ENCODE measurements around the gene KHDC1L. TPM values are rescaled to one million over a fixed set of nuclear protein-coding genes. Genes with fewer than 3 reads are reported as not detected.
"Not testable (repeated sequence)": the region's sequence is repeated elsewhere in the genome, so short reads cannot be mapped to it uniquely, and the experiment has no call there.

The KHDC1L gene, protein sequence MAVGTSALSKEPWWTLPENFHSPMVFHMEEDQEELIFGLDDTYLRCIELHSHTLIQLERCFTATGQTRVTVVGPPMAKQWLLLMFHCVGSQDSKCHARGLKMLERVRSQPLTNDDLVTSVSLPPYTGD
- under 1 TPM in 3 of 4 donors, not detected in 1; 0.37 to 0.62 (median 0.43) TPM for polyA plus RNA-seq (ENCODE audit: insufficient read length in 4 of 4)

DNA sequence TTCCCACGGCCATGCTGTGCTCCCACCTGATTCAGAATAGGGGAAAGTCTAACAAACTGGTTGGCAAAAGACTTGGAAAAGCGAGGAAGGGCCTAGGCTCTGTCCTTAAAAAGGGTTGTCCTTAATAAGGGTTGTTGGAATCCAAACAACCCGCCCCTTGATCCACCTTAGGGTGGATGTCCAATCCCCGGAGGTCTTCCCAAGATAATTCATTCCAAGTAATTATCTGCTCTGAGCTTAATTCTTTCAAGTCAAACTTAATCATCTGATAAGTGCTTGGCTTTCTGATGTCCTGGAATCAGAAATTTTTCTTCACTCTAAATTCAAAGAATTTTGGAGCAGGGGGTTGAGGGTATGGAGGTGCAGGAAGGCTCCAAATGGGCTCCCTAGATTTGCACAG is at the start of gene KHDC1L:
Gene KHDC1L (minus strand): TSS at position 101 of the 400 bp plus-strand sequence. CDS start 88 bp downstream, at position 13.
- no peak for DNase-seq (ENCODE audit: low read depth in 4 of 4, low spot score in 3 of 4)

DNA sequence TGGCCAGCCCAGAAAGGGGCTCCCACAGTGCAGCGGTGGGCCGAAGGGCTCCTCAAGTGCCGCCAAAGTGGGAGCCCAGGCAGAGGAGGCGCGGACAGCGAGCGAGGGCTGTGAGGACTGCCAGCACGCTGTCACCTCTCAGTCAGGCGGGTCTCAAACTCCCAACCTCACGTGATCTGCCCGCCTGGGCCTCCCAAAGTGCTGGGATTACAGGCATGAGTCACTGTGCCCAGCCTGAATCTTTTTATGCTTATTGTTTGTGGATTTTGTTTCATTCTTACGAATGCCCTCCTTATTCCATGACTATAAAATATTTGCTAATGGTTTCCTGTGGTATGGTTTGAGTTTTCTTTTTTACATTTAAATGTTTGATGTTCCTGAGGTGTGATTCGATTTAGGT is 44.0 kb upstream of the KHDC1L start:
- DNase-seq (ENCODE audit: low read depth in 4 of 4, low spot score in 3 of 4) = not testable (repeated sequence)

DNA sequence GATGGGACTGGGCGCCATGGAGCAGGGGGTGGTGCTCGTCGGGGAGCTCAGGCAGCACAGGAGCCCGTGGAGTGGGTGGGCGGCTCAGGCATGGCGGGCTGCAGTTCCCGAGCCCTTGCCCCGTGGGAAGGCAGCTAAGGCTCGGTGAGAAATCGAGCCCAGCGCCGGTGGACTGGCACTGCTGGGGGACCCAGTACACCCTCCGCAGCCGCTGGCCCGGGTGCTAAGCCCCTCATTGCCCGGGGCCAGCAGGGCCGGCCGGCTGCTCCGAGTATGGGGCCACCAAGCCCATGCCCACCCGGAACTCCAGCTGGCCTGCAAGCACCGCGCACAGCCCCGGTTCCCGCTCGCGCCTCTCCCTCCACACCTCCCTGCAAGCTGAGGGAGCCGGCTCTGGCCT is 43.6 kb upstream of the KHDC1L start:
- not testable (repeated sequence) for DNase-seq (ENCODE audit: low read depth in 4 of 4, low spot score in 3 of 4)

DNA sequence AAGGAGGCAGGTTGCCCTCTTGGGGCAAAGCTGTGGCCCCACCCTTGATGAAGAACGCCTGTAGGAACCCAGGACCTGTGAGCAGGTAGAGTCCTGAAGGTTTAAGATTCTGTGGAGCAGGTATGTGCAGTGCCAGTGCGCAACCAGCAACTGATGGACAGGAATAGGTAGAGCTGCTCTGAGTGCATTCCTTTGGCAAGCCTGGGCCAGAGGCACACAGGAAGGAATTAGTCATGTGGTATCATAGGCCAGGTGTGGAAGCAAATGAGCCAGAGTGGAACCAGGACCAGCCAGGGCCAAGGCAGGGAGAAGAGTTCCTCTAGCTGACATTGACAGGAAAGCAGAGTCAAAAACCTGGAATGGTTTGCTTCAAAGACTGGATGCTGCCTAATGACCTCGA is 39.1 kb upstream of the KHDC1L start:
- DNase-seq (ENCODE audit: low read depth in 4 of 4, low spot score in 3 of 4) = no peak

DNA sequence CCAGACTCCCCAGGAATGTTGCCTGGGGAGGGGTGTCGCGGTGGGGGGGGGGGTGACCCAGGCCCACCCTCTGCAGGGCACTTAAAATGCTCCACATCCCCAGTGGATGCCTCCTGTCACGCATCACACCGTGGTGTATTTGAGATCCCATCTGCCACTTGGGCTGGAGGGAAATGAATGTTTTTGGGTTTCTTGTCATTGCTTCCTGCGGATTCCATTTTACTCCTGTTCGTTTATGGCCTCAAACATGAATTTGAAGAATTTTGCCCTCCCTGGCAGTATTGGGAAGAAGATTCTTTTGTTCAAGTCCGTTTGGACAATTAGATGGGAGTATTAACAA is 38.2 kb upstream of the KHDC1L start:
- DNase-seq (ENCODE audit: low read depth in 4 of 4, low spot score in 3 of 4) = no peak

DNA sequence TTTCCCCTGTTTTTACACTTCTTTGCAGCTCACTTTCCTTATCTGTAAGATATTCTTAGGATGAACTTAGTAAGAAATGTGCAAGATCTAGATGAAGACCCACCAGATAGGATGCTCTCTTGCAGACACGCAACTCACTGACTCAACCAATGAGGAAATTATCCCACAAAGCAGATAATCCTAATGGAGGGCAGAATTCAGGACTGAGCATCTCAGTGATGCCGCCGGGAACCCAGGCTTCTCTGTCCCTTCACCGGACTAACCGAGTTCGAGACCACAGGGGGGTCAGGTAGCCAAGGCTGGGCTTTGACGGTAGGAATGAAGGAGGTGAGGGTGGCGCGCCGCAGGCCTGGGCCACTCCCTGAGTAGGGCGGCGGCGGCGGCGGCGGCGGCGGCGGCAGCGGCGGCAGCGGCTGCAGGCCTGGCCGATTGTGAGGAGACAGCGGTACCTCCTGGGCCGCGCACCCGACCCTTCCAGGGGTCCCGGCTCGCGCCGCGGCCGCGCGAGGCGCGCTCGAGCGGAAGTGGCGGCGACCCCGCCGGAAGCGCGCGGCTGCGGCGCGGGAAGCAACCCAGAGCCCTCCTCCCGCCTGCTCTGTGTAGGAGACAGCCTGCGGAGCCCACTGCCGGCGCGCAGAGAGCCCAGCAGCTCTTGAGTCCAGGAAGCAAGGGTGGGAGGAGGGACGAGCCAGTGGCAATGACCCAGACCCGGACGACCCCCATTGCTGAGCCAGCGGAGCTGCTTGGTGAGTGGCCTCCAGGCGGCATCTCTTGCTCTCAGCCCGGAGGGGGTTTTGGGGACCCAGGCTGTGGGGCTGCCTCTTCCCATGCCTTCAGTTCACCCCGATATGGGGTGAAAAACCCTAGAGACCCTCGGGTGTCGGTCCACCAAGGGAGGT is 37.6 kb upstream of the KHDC1L start, which contains the start of gene KHDC1:
Gene KHDC1 (minus strand): TSS at position 526 of the 899 bp plus-strand sequence. CDS start 20,679 bp downstream, outside the sequence.
- DNase-seq (ENCODE audit: low read depth in 4 of 4, low spot score in 3 of 4) = peak in 1 of 4 donors; percentile 51

DNA sequence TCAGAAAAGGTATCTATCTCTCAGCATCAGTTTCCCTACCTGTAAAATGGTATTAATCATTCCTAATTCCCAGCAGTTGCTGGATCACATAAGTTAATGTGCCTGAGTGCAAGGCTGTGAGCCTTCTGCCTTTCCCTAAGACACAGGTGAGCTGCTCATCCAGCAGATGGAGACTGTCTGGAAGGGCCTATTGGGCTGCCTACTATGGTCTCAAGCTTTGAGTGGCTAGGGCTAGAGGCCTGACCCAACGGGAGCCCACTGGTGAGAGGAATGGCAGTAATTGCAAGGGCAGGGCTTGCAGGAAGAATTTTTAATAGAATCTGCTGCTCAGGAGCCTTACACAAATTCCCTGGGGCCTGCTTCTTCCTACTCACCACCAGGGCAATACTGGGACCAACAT is 33.4 kb upstream of the KHDC1L start:
- no peak for DNase-seq (ENCODE audit: low read depth in 4 of 4, low spot score in 3 of 4)

DNA sequence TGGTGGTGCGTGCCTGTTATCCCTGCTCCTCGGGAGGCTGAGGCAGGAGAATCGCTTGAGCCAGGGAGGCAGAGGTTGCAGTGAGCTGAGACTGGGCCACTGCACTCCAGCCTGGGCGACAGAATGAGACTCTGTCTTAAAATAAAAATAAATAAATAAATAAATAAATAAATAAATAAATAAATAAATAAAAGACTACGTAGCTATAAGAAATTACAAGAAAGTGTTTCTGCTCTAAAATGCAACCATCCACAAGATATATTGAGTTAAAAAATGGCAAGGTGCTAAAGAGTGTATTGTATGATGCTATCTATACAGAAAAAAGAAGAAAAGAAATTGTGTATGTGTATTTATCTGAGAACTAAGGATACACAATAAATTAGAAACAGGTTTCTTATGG is 29.0 kb upstream of the KHDC1L start:
- DNase-seq (ENCODE audit: low read depth in 4 of 4, low spot score in 3 of 4) = not testable (repeated sequence)

DNA sequence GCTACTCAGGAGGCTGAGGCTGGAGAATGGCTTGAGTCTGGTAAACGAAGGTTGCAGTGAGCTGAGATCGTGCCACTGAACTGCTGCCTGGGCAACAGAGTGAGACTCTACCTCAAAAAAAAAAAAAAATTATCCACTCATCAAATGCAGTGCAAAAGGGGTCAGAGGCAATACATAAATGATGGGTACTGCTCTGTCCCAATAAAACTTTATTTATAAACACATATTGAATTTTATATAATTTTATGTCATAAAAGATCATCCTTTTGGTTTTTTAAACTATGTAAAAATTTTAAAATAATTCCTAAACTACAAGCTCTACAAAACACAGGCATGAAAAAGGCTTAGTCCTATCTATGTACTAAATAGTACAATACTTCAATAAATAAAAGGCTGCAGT is 27.4 kb upstream of the KHDC1L start:
- DNase-seq (ENCODE audit: low read depth in 4 of 4, low spot score in 3 of 4) = no peak

DNA sequence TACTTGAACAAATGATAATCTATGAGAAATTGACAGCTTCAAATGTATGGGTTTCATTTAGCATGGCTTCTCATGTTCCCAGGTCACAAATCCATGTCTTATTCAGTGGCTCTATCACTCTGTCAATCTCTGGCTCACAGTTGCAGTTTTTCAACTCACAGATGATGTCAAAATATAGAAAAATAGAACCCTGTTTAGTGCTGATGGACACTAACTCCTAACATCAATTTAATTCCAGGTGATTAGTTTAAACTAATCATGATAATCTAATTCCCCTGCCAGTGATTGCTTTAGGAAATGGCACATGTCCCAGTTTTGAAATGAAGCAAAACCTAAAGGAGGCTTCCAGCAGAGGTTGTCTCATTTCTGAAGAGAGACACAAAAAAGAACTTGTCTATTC is 24.7 kb upstream of the KHDC1L start:
- DNase-seq (ENCODE audit: low read depth in 4 of 4, low spot score in 3 of 4) = no peak

DNA sequence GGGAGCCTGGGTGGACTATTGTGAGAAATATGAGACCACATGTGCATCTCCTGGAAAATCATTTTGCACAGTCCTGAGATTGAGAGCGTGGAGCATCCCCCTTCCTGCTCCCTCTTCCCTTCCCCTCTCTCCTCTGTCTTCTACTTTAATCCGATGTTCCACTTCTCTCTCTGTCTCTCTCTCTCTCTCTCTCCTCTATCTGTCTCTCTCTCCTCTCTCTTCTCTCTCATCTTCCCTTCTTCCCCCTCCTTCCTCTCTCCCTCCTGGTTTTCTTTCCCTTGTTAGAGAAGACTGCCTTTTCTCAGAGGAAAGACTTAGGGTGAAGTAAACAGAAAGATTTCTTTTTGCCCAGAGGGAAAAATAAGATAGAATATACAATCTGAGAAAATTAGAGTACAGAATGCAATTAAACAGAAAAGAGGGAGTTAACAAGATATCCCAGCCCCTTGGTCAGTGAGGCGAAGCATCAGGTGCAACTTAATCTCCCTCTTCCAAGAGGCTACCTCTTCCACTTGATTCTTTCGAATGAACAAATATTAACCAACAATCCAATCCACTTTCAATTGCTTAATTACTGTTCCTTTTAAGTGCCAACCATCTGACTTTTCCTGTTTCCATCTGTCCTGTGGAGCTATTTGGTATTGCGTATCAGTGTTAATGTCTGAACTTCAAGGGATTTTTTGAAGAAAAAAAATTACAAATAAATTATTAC is 23.1 kb upstream of the KHDC1L start:
- DNase-seq (ENCODE audit: low read depth in 4 of 4, low spot score in 3 of 4) = no peak

DNA sequence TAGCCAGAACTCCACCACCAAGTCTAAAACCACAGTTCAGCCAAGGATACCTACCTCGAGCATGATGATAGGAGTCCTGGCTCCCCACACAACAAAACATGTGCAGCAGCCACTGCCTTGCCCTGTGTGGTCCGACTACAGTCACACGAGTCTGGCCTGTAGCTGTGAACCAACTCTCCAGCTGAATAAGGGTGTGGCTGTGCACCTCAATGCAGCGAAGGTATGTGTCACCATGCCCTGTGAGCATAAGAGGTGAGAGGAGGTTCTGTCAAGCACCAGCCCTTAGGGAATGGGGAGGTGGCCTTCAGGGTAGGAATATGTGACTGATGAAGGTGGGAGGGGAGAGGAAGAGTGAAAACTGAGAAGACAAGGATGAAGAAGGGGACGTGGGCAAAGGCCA is 16.7 kb upstream of the KHDC1L start:
- DNase-seq (ENCODE audit: low read depth in 4 of 4, low spot score in 3 of 4) = no peak

DNA sequence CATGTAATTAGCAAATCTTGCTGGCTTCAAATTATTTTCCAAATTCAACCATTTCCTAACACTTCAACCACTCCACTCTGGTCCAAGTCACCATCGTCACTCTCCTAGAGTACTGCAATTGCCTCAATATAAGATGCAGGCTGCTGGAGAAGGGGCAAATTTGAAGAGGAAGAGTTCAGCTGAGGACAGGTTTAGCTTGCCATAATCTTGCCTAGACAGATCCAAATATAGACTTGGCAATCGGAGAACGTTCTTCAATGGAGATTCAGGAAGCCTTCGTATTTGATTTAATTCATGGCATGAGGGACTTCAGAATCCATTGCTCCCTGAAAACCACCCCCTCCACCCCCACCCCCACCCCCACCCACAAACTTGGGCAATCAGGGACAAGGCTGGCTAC is 15.4 kb upstream of the KHDC1L start:
- DNase-seq (ENCODE audit: low read depth in 4 of 4, low spot score in 3 of 4) = no peak

DNA sequence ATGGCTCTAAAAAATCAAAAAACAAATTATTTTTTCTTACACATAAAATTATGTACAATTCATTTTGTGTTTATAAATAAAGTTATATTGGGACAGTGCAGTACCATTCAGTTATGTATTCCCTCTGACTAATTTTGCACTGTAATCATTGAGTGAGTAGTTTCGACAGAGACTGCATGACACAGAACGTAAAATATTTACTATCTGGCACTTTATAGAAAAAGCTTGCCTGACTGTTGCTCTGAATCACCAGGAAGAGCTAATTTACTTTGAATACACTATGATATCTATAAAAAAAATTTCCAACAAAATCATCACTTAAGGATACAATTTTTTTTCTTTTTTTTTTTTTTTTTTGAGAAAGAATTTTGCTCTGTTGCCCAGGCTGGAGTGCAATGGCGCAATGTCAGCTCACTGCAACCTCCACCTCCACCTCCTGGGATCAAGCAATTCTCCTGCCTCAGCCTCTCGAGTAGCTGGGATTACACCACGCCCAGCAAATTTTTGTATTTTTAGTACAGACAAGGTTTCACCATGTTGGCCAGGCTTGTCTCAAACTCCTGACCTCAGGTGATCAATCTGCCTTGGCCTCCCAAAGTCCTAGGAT is 11.0 kb upstream of the KHDC1L start:
- DNase-seq (ENCODE audit: low read depth in 4 of 4, low spot score in 3 of 4) = no peak

DNA sequence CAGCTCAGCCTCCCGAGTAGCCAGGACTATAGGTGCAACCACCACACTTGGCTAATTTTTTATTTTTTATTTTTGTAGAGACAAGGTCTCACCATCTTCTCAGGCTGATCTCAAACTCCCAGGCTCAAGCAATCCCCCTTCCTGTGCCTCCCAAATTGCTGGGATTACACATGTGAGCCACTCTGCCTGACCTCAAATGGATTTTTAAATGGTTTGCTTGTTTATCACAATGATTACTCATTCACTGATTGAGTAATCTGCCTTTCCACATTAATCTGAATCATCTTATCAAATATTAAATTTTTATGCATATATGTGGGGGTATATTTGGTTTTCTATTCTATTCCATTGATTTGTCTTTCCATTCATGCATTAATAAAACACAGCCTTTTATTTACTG is 9.4 kb upstream of the KHDC1L start:
- no peak for DNase-seq (ENCODE audit: low read depth in 4 of 4, low spot score in 3 of 4)

DNA sequence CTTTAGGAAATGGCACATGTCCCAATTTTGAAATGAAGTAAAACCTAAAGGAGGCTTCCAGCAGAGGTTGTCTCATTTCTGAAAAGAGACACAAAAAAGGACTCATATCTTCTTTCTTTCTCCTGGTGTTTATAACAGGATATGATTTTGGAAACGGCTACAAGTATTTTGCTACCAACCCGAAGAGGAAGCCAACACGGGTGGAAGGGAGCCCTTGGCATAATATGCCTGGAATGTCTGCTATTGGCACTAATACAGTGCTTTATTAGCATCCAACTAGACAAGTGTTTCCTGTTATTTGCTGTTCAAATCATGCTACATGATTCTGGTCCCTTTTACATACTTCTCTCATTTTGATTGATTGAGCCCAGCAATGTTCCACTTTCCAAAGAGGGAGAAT is 8.7 kb upstream of the KHDC1L start:
- DNase-seq (ENCODE audit: low read depth in 4 of 4, low spot score in 3 of 4) = not testable (repeated sequence)

DNA sequence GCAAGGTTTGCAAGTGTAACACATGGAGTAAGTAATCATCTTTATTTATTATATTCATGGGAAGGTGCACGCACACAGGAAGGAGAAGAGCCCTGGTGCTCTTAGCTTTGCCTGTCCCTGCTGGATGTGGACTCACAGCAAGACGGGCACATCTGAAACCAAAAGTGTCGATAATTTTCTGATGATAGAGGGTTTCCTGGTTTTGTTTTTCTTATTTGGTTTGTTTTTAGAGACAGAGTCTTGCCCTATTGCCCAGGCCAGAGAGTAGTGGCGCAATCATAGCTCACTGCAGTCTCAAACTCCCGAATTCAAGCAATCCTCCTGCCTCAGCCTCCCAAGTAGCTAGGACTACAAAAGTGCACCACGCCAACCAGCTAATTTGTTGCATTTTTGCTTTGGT is 7.8 kb upstream of the KHDC1L start:
- DNase-seq (ENCODE audit: low read depth in 4 of 4, low spot score in 3 of 4) = no peak

DNA sequence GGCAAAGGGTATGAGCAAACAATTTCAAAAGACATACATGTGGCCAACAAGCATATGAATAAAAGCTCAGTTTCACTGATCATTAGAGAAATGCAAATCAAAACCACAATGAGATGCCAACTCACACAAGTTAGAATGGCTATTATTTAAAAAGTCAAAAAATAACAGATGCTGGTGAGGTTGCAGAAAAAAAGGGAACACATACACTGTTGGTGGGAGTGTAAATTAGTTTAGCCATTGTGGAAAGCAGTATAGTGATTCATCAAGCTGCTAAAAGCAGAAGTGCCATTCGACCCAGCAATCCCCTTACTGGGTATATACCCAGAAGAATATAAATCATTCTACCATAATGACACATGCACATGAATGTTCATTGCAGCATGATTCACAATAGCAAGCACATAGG is 6.7 kb upstream of the KHDC1L start:
- DNase-seq (ENCODE audit: low read depth in 4 of 4, low spot score in 3 of 4) = no peak

DNA sequence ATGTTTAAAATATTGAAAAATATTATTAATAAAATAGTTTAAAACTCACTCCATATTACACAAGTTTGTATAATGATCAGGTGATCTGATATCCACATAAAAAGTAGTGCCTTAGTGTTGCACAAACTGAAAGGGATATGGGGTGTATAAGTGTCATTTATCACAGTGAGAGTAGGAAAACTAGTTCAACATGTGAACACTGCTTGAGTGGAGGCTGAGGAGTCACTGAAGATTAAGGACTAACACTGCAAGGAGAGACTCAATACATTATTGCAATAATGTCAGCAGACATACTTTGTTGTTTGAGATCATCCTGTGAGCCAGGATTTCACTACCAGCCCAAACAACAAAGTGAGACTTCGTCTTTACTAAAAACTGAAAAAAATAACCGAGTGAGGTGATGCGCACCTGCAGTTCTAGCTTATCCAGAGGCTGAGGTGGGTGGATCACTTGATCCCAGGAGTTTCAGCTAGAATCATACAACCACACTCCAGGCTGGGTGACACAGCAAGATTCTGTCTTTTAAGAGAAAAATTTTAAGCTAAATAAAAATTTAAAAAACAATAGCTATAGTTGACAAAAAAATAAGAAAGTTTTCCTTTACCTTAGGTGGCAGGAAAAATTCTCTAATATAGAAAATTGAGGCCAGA is 2.4 kb upstream of the KHDC1L start:
- DNase-seq (ENCODE audit: low read depth in 4 of 4, low spot score in 3 of 4) = no peak

DNA sequence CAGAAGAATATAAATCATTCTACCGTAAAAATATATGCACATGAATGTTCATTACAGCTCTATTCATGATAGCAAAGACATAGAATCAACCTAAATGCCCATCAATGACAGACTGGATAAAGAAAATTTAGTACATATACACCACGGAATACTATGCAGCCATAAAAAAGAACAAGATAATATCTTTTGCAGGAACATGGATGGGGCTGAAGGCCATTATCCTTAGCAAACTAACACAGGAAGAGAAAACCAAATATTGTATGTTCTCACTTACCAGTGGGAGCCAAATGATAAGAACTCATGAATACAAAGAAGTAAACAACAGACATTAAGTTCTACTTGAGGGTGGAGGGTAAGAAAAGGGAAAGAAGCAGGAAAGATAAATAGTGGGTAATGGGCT is 8.4 kb downstream of the KHDC1L start:
- DNase-seq (ENCODE audit: low read depth in 4 of 4, low spot score in 3 of 4) = no peak

DNA sequence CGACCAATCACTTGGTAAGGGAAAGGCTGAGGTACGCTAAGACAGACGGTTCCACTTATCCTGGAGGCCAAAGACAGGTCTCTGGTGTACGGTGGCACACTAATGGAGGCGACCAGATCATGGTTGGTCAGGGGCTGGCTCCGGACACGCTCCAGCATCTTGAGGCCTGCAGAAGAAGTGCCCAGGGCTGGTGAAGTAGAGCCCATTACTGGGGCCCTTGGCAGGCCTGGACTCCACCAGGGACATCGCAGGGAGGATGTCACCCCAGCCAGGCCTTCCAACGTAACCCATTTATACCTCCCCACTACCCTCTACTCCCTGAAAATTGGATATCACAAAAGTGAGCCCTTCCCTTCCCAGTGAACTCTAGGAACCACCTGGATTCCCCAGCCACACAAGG is 16.2 kb downstream of the KHDC1L start:
- no peak for DNase-seq (ENCODE audit: low read depth in 4 of 4, low spot score in 3 of 4)
